ENCODE data around the gene SLC17A4. TPM values are rescaled to one million over a fixed set of nuclear protein-coding genes. Genes with fewer than 3 reads are reported as not detected.
A peak's percentile ranks its signal among the peaks of the same experiment; 100 is the strongest.

SLC17A4 gene
- total RNA-seq, 1 experiment from 2014 or later, result not detected

- CTCF ChIA-PET, result no interaction called here
Observed at GRCh38 chr6:25710287-25710686, 44.3 kb upstream of the SLC17A4 start.

DNA sequence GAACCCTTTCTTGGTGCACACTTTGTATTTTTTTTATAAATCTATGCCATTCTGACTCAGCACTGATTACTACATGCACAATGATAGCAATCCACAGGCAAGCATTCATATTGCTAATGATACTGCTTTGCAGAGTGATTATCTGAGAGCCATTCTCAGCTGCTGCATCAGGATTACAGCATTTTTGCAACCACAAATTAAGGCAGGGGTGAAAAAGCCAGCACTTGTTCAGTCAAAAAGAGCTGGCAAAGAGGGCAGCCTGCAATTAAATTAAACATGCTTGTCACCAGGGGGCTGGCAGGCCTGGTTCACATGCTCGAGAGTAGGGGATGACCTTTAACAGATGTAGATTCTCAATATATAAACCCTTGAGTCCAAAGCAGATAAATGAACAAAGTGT, 40.7 kb upstream of the SLC17A4 start:
- TF ChIP-seq CTCF (conservative IDR thresholded peaks at IDR 0.05; ENCODE audit: low read depth, low read length) (no peak), EZH2 (IDR thresholded peaks at IDR 0.05; ENCODE audit: borderline replicate concordance, low read depth, low read length, poor library complexity, severe bottlenecking) (no peak)
- Histone ChIP-seq H3K27me3 (replicated peaks; ENCODE audit: insufficient read depth, low read depth, low read length, poor library complexity) (no peaks in the 10 kb centered on the region), H3K9me3 (ENCODE audit: low read depth, low read length, poor library complexity, severe bottlenecking) (no peaks in the 10 kb centered on the region), H3K4me3 (ENCODE audit: low read depth, low read length, poor library complexity, severe bottlenecking) (no peak overlapping the region), H3K27ac (ENCODE audit: low read depth, low read length, poor library complexity, severe bottlenecking) (no peak overlapping the region), H3K36me3 (ENCODE audit: insufficient read depth, low read length, poor library complexity, severe bottlenecking) (no peaks in the 10 kb centered on the region), H3K4me1 (ENCODE audit: insufficient read depth, low read length, poor library complexity, severe bottlenecking) (peaks cover 17% of the 10 kb centered on the region)
- ChIA-PET POLR2A (ENCODE audit: low non-redundant PET) (no interaction called here), CTCF (no interaction called here)
- intact Hi-C loops (cut with micrococcal nuclease; ENCODE audit: unreplicated experiment), result no loop called here
- DNase-seq (ENCODE audit: low spot score), result peak; percentile 38
- BruUV-seq (replicated peaks), result no TSS peak

More at GRCh38 chr6:25710287-25710686, 44.3 kb upstream of the SLC17A4 start:
- TF ChIP-seq CTCF (conservative IDR thresholded peaks at IDR 0.05; ENCODE audit: low read depth, low read length) (no peak), EZH2 (IDR thresholded peaks at IDR 0.05; ENCODE audit: borderline replicate concordance, low read depth, low read length, poor library complexity, severe bottlenecking) (no peak)
- Histone ChIP-seq H3K27ac (ENCODE audit: low read depth, low read length, poor library complexity, severe bottlenecking) (no peak overlapping the region), H3K27me3 (replicated peaks; ENCODE audit: insufficient read depth, low read depth, low read length, poor library complexity) (no peaks in the 10 kb centered on the region), H3K9me3 (ENCODE audit: low read depth, low read length, poor library complexity, severe bottlenecking) (no peaks in the 10 kb centered on the region), H3K36me3 (ENCODE audit: insufficient read depth, low read length, poor library complexity, severe bottlenecking) (no peaks in the 10 kb centered on the region), H3K4me3 (ENCODE audit: low read depth, low read length, poor library complexity, severe bottlenecking) (no peak overlapping the region), H3K4me1 (ENCODE audit: insufficient read depth, low read length, poor library complexity, severe bottlenecking) (peaks cover 15% of the 10 kb centered on the region)
- POLR2A ChIA-PET (ENCODE audit: low non-redundant PET), result no interaction called here
- BruUV-seq (replicated peaks), result no TSS peak
- DNase-seq (ENCODE audit: low spot score), result no peak
- intact Hi-C loops (cut with micrococcal nuclease; ENCODE audit: unreplicated experiment), result no loop called here

GRCh38 chr6:25714765-25715164, 39.8 kb upstream of the SLC17A4 start:
- DNase-seq (ENCODE audit: low spot score), result peak; percentile 34
- no peaks in the 10 kb centered on the region for H3K36me3 ChIP-seq (ENCODE audit: insufficient read depth, low read length, poor library complexity, severe bottlenecking)
- H3K4me1 ChIP-seq (ENCODE audit: insufficient read depth, low read length, poor library complexity, severe bottlenecking), result peaks cover 17% of the 10 kb centered on the region
- no peak overlapping the region for H3K27ac ChIP-seq (ENCODE audit: low read depth, low read length, poor library complexity, severe bottlenecking)
- ChIA-PET POLR2A (ENCODE audit: low non-redundant PET) (no interaction called here), CTCF (interaction anchor here (0.5 kb wide), 1 partner anchor 8 kb away, joined by 4 read pairs; no protein-coding TSS in a partner anchor)
- TF ChIP-seq CTCF (conservative IDR thresholded peaks at IDR 0.05; ENCODE audit: low read depth, low read length) (no peak), EZH2 (IDR thresholded peaks at IDR 0.05; ENCODE audit: borderline replicate concordance, low read depth, low read length, poor library complexity, severe bottlenecking) (no peak)
- no peaks in the 10 kb centered on the region for H3K27me3 ChIP-seq (replicated peaks; ENCODE audit: insufficient read depth, low read depth, low read length, poor library complexity)
- H3K4me3 ChIP-seq (ENCODE audit: low read depth, low read length, poor library complexity, severe bottlenecking), result no peak overlapping the region
- intact Hi-C loops (cut with micrococcal nuclease; ENCODE audit: unreplicated experiment), result loop anchor here (5.0 kb wide), 1 partner anchor 492 kb away; no protein-coding TSS in a partner anchor
- H3K9me3 ChIP-seq (ENCODE audit: low read depth, low read length, poor library complexity, severe bottlenecking), result no peaks in the 10 kb centered on the region
- no TSS peak for BruUV-seq (replicated peaks)
